K562 (cell line): ENCODE results near the gene SLC4A2. TPM values are rescaled to one million over a fixed set of nuclear protein-coding genes. Genes with fewer than 3 reads are reported as not detected.

Experiments
- BRF1 ChIP-seq: IDR thresholded peaks from 3 replicates; pipeline ENCODE4 v1.6.1; 2011; ENCODE audit warnings: borderline replicate concordance, mild to moderate bottlenecking; ENCODE audit not compliant: insufficient read length; ENCODE audit errors: extremely low read depth
- CBX1 ChIP-seq: sonication (generic); IDR thresholded peaks from 2 replicates; pipeline ENCODE4 v1.6.1; 2016; ENCODE audit warnings: antibody characterized with exemption, low read depth, mild to moderate bottlenecking
- CBX5 ChIP-seq: IDR thresholded peaks from 2 replicates; pipeline ENCODE4 v1.6.1; 2014; ENCODE audit warnings: low read depth, borderline replicate concordance
- CTCFL ChIP-seq: IDR thresholded peaks from 2 replicates; pipeline ENCODE4 v1.6.1; 2011; ENCODE audit warnings: borderline replicate concordance, low read depth, mild to moderate bottlenecking, moderate library complexity, low read length; ENCODE audit not compliant: insufficient read depth, poor library complexity, severe bottlenecking
- EZH2 ChIP-seq: IDR thresholded peaks from 2 replicates; pipeline ENCODE4 v1.6.1; 2012; ENCODE audit warnings: low read depth, mild to moderate bottlenecking, inconsistent platforms, low read length, borderline replicate concordance
- FOXP1 ChIP-seq: sonication (generic); formaldehyde crosslinking; IDR thresholded peaks from 2 replicates; pipeline ENCODE4 v1.8.0; 2022; ENCODE audit warnings: mild to moderate bottlenecking, missing genetic modification reagents
- HDAC6 ChIP-seq: IDR thresholded peaks from 2 replicates; pipeline ENCODE4 v1.6.1; 2012; ENCODE audit warnings: low read depth, mild to moderate bottlenecking, control low read depth, inconsistent platforms, low read length, moderate library complexity
- POLR2B ChIP-seq: fragments of 450-650 bp; IDR thresholded peaks from 2 replicates; pipeline ENCODE4 v1.6.1; 2018; ENCODE audit warnings: low read depth; ENCODE audit not compliant: partially characterized antibody
- PTBP1 ChIP-seq: fragments of 200-400 bp; formaldehyde crosslinking; IDR thresholded peaks from 2 replicates; pipeline ENCODE4 v1.6.1; 2017; ENCODE audit warnings: low read depth, low read length
- RBM22 ChIP-seq: fragments of 200-400 bp; formaldehyde crosslinking; IDR thresholded peaks from 2 replicates; pipeline ENCODE4 v1.6.1; 2018; ENCODE audit warnings: low read length, low read depth; ENCODE audit not compliant: poor library complexity, severe bottlenecking
- SMAD3 ChIP-seq: fragments of 450-650 bp; formaldehyde crosslinking; conservative IDR thresholded peaks from 2 replicates; pipeline ENCODE4 v1.4.0; 2020; ENCODE audit warnings: mild to moderate bottlenecking
- SRSF7 ChIP-seq: fragments of 200-400 bp; formaldehyde crosslinking; optimal IDR thresholded peaks from 2 replicates; pipeline ENCODE3; 2017; ENCODE audit warnings: mild to moderate bottlenecking, low read depth, low read length
- TRIM25 ChIP-seq: fragments of 450-650 bp; IDR thresholded peaks from 2 replicates; pipeline ENCODE4 v1.7.0; 2016; ENCODE audit warnings: borderline replicate concordance
- WHSC1 ChIP-seq: IDR thresholded peaks from one replicate; pipeline ENCODE4 v1.6.1; 2012; ENCODE audit warnings: low read length, control low read depth, inconsistent platforms
- ZNF41 ChIP-seq: fragments of 250-450 bp; sonication (Bioruptor Pico); conservative IDR thresholded peaks from 2 replicates; pipeline ENCODE4 v1.4.0; 2020; ENCODE audit warnings: mild to moderate bottlenecking
- polyA plus RNA-seq, 8 experiments: library from polyadenylated mRNA; depleted of rRNA in 4 of 8; stranded (reverse) in 5 of 8; unstranded in 3 of 8; fragments of >200 nt; fragmentation: Nextera tagmentation in 2 of 8; fragmentation: Illumina TruSeq in 1 of 8; extraction: Ambion mirVana in 2 of 8; extraction: Trizol in 1 of 8; gene quantifications; 2 replicates each; pipeline versions ENCODE4 v1.2.1 to v1.2.3, GENCODE V29; 2011 to 2014; ENCODE audit warnings: inconsistent platforms in 1 of 8, missing spikeins in 1 of 8
- total RNA-seq, 7 experiments: library from RNA; depleted of rRNA in 6 of 7; stranded (reverse); fragments of >200 nt in 6 of 7; fragmentation: Illumina TruSeq in 2 of 7; extraction: Trizol in 2 of 7; gene quantifications; 2 replicates each; pipeline versions ENCODE4 v1.2.1 to v1.2.3, GENCODE V29; 2011 to 2021; ENCODE audit warnings: low replicate concordance in 1 of 7
- TF ChIP-seq, protein P1 (sequence below): fragments of 150-350 bp; IDR thresholded peaks from 2 replicates; pipeline ENCODE4 v1.6.1; 2014; ENCODE audit warnings: low read depth, mild to moderate bottlenecking, low read length, borderline replicate concordance
- TF ChIP-seq, protein P2 (sequence below): sonication (generic); formaldehyde crosslinking; IDR thresholded peaks from 2 replicates; pipeline ENCODE4 v1.8.1; 2023; ENCODE audit warnings: mild to moderate bottlenecking, missing genetic modification reagents

The SLC4A2 gene
- total and polyA plus RNA-seq, 9 of the 15 experiments (the other 6 are each of a cell fraction or from before 2014, with no cell fraction given) = 11.4 to 375 (median 130) TPM

GRCh38 chr7:151080522-151081169 lies 21.3 kb downstream of the SLC4A2 start, which contains the start of gene FASTK (continued):
- TF ChIP-seq, protein P1, sequence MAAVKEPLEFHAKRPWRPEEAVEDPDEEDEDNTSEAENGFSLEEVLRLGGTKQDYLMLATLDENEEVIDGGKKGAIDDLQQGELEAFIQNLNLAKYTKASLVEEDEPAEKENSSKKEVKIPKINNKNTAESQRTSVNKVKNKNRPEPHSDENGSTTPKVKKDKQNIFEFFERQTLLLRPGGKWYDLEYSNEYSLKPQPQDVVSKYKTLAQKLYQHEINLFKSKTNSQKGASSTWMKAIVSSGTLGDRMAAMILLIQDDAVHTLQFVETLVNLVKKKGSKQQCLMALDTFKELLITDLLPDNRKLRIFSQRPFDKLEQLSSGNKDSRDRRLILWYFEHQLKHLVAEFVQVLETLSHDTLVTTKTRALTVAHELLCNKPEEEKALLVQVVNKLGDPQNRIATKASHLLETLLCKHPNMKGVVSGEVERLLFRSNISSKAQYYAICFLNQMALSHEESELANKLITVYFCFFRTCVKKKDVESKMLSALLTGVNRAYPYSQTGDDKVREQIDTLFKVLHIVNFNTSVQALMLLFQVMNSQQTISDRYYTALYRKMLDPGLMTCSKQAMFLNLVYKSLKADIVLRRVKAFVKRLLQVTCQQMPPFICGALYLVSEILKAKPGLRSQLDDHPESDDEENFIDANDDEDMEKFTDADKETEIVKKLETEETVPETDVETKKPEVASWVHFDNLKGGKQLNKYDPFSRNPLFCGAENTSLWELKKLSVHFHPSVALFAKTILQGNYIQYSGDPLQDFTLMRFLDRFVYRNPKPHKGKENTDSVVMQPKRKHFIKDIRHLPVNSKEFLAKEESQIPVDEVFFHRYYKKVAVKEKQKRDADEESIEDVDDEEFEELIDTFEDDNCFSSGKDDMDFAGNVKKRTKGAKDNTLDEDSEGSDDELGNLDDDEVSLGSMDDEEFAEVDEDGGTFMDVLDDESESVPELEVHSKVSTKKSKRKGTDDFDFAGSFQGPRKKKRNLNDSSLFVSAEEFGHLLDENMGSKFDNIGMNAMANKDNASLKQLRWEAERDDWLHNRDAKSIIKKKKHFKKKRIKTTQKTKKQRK = no peak
- no peak for TF ChIP-seq FOXP1 (CRISPR knock-in tag)
- TF ChIP-seq CBX5 = no peak
- TF ChIP-seq WHSC1 = no peak
- TF ChIP-seq RBM22 = peak; percentile 73
- TF ChIP-seq CBX1 = peak; percentile 58
- no peak for TF ChIP-seq CTCFL
- peak; percentile 90 for TF ChIP-seq POLR2B
- TF ChIP-seq, protein P2, sequence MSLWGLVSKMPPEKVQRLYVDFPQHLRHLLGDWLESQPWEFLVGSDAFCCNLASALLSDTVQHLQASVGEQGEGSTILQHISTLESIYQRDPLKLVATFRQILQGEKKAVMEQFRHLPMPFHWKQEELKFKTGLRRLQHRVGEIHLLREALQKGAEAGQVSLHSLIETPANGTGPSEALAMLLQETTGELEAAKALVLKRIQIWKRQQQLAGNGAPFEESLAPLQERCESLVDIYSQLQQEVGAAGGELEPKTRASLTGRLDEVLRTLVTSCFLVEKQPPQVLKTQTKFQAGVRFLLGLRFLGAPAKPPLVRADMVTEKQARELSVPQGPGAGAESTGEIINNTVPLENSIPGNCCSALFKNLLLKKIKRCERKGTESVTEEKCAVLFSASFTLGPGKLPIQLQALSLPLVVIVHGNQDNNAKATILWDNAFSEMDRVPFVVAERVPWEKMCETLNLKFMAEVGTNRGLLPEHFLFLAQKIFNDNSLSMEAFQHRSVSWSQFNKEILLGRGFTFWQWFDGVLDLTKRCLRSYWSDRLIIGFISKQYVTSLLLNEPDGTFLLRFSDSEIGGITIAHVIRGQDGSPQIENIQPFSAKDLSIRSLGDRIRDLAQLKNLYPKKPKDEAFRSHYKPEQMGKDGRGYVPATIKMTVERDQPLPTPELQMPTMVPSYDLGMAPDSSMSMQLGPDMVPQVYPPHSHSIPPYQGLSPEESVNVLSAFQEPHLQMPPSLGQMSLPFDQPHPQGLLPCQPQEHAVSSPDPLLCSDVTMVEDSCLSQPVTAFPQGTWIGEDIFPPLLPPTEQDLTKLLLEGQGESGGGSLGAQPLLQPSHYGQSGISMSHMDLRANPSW (CRISPR knock-in tag) = peak; percentile 82
- TF ChIP-seq HDAC6 = 0 out of 2 replicates have a peak, but pooled peaks have one; percentile 25
- peak; percentile 79 for TF ChIP-seq SMAD3 (CRISPR knock-in tag)
- TF ChIP-seq TRIM25 = no peak
- TF ChIP-seq EZH2 = no peak
- TF ChIP-seq PTBP1 = no peak
- TF ChIP-seq ZNF41 (CRISPR knock-in tag) = no peak
- TF ChIP-seq BRF1 = no peak
- no peak for TF ChIP-seq SRSF7
